Measurements from ENCODE around the gene LRRFIP1.

Gene LRRFIP1

DNA sequence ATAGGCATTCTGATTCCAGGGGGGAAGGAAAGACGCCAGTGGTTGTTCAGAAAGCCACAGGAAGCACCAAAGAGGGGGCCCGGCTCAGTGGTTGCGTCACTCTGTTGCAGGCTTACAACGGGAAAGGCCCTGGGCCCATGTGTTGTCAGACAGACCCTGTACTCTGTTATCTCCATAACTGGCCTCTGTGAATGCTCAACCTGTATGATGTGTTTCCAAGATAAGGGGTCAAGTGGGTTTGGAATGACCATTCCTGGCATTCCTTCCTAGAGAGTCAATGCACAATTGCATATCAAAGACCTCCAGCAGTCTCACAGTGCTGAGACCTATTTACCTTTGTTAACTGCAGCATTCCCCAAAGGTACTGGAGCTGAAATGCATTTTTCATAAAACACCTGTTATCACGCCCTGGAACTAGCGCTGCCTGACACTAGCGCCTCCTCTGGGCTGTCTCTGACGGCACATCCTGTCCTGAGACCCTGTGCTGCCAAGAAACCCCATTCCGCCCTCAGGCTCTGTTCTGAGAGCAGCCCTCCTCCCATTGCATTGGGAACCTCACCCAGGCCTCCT lies 13.2 kb upstream of the LRRFIP1 start:
- Histone ChIP-seq H3K36me3 (ENCODE audit: insufficient read depth, low read length) (no peaks in the 10 kb centered on the region), H3K79me2 (ENCODE audit: insufficient read depth, low read length) (no peaks in the 10 kb centered on the region), H3K4me1 (ENCODE audit: insufficient read depth, low read length) (no peaks in the 10 kb centered on the region), H3K4me2 (ENCODE audit: insufficient read depth, low read length) (no peak overlapping the region), H2AFZ (ENCODE audit: low read depth, low read length) (no peak overlapping the region), H3K27ac (ENCODE audit: low read length) (no peak overlapping the region), H3K4me3 (ENCODE audit: low read depth in 1 of 2, low read length in 2 of 2) (no peak overlapping the region), H3K9me3 (ENCODE audit: insufficient read depth, low read length, severe bottlenecking) (no peaks in the 10 kb centered on the region), H3K27me3 (ENCODE audit: insufficient read depth, low read length, poor library complexity) (peaks cover 23% of the 10 kb centered on the region), H4K20me1 (ENCODE audit: insufficient read depth, low read length) (no peaks in the 10 kb centered on the region; the same call in 1 of the 2 replicates), H3K9ac (ENCODE audit: low read depth, low read length) (no peak overlapping the region)
- no peak for DNase-seq
- TF ChIP-seq, protein P1, sequence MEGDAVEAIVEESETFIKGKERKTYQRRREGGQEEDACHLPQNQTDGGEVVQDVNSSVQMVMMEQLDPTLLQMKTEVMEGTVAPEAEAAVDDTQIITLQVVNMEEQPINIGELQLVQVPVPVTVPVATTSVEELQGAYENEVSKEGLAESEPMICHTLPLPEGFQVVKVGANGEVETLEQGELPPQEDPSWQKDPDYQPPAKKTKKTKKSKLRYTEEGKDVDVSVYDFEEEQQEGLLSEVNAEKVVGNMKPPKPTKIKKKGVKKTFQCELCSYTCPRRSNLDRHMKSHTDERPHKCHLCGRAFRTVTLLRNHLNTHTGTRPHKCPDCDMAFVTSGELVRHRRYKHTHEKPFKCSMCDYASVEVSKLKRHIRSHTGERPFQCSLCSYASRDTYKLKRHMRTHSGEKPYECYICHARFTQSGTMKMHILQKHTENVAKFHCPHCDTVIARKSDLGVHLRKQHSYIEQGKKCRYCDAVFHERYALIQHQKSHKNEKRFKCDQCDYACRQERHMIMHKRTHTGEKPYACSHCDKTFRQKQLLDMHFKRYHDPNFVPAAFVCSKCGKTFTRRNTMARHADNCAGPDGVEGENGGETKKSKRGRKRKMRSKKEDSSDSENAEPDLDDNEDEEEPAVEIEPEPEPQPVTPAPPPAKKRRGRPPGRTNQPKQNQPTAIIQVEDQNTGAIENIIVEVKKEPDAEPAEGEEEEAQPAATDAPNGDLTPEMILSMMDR (IDR thresholded peaks at IDR 0.05; ENCODE audit: borderline replicate concordance, extremely low read depth, low read length, poor library complexity, severe bottlenecking) = peak; percentile 36
- no peak for TF ChIP-seq EZH2 (IDR thresholded peaks at IDR 0.05; ENCODE audit: borderline replicate concordance, low read depth, low read length, severe bottlenecking)
- no peak for ATAC-seq (ENCODE audit: insufficient read depth, low read depth)

GRCh38 chr2:237615631-237616249 lies 11.6 kb upstream of the LRRFIP1 start:
- Histone ChIP-seq H3K9me3 (ENCODE audit: insufficient read depth, low read length, severe bottlenecking) (no peaks in the 10 kb centered on the region), H3K79me2 (ENCODE audit: insufficient read depth, low read length) (no peaks in the 10 kb centered on the region), H2AFZ (ENCODE audit: low read depth, low read length) (no peak overlapping the region), H3K27me3 (ENCODE audit: insufficient read depth, low read length, poor library complexity) (peaks cover 23% of the 10 kb centered on the region), H3K36me3 (ENCODE audit: insufficient read depth, low read length) (no peaks in the 10 kb centered on the region), H3K27ac (ENCODE audit: low read length) (no peak overlapping the region), H3K4me2 (ENCODE audit: insufficient read depth, low read length) (no peak overlapping the region), H3K9ac (ENCODE audit: low read depth, low read length) (no peak overlapping the region), H3K4me1 (ENCODE audit: insufficient read depth, low read length) (no peaks in the 10 kb centered on the region), H4K20me1 (ENCODE audit: insufficient read depth, low read length) (no peaks in the 10 kb centered on the region; the same call in 1 of the 2 replicates), H3K4me3 (ENCODE audit: low read depth in 1 of 2, low read length in 2 of 2) (no peak overlapping the region)
- TF ChIP-seq, protein P1 (IDR thresholded peaks at IDR 0.05; ENCODE audit: borderline replicate concordance, extremely low read depth, low read length, poor library complexity, severe bottlenecking) = no peak
- TF ChIP-seq EZH2 (IDR thresholded peaks at IDR 0.05; ENCODE audit: borderline replicate concordance, low read depth, low read length, severe bottlenecking) = no peak
- ATAC-seq (ENCODE audit: insufficient read depth, low read depth) = no peak
- DNase-seq = no peak

- no peak overlapping the region for H3K4me3 ChIP-seq (ENCODE audit: low read depth in 1 of 2, low read length in 2 of 2)
- H3K27ac ChIP-seq (ENCODE audit: low read length) = no peak overlapping the region
- no peak for ATAC-seq (ENCODE audit: insufficient read depth, low read depth)
- H3K9me3 ChIP-seq (ENCODE audit: insufficient read depth, low read length, severe bottlenecking) = no peaks in the 10 kb centered on the region
- H3K4me1 ChIP-seq (ENCODE audit: insufficient read depth, low read length) = no peaks in the 10 kb centered on the region
- no peaks in the 10 kb centered on the region for H3K79me2 ChIP-seq (ENCODE audit: insufficient read depth, low read length)
- no peak for DNase-seq
- H3K9ac ChIP-seq (ENCODE audit: low read depth, low read length) = no peak overlapping the region
- peaks cover 23% of the 10 kb centered on the region for H3K27me3 ChIP-seq (ENCODE audit: insufficient read depth, low read length, poor library complexity)
- no peak for TF ChIP-seq EZH2 (IDR thresholded peaks at IDR 0.05; ENCODE audit: borderline replicate concordance, low read depth, low read length, severe bottlenecking)
- TF ChIP-seq, protein P1 (IDR thresholded peaks at IDR 0.05; ENCODE audit: borderline replicate concordance, extremely low read depth, low read length, poor library complexity, severe bottlenecking) = no peak
- H4K20me1 ChIP-seq (ENCODE audit: insufficient read depth, low read length) = no peaks in the 10 kb centered on the region; the same call in 1 of the 2 replicates
- H2AFZ ChIP-seq (ENCODE audit: low read depth, low read length) = no peak overlapping the region
- H3K4me2 ChIP-seq (ENCODE audit: insufficient read depth, low read length) = no peak overlapping the region
- H3K36me3 ChIP-seq (ENCODE audit: insufficient read depth, low read length) = no peaks in the 10 kb centered on the region
These were observed 11.0 kb upstream of the LRRFIP1 start for GRCh38 chr2:237616373-237616733.
